Trophoblast cell (in vitro differentiated cells and primary cell): ENCODE results near the gene MPHOSPH8.

Source experiments
- DNase-seq, 2 donors: peaks; one replicate each; pipeline ENCODE4 v3.0.0-alpha.2; 2016
- H2AFZ ChIP-seq: 2 replicates; pipeline ENCODE4 v1.6.1; 2013; ENCODE audit warnings: low read length, moderate library complexity, mild to moderate bottlenecking; ENCODE audit not compliant: insufficient read depth, poor library complexity
- H2AK5ac ChIP-seq: 2 replicates; pipeline ENCODE4 v1.6.1; 2013; ENCODE audit warnings: mild to moderate bottlenecking, low read length
- H2BK120ac ChIP-seq: 2 replicates; pipeline ENCODE4 v1.6.1; 2013; ENCODE audit warnings: low read length, mild to moderate bottlenecking, moderate library complexity; ENCODE audit not compliant: insufficient read depth, poor library complexity
- H2BK12ac ChIP-seq: 2 replicates; pipeline ENCODE4 v1.6.1; 2013; ENCODE audit warnings: mild to moderate bottlenecking, low read length, moderate library complexity
- H2BK5ac ChIP-seq: 2 replicates; pipeline ENCODE4 v1.6.1; 2013; ENCODE audit warnings: low read length, low read depth, moderate library complexity, mild to moderate bottlenecking; ENCODE audit not compliant: poor library complexity
- H3K14ac ChIP-seq: 2 replicates; pipeline ENCODE4 v1.6.1; 2013; ENCODE audit warnings: mild to moderate bottlenecking, low read length
- H3K18ac ChIP-seq: 2 replicates; pipeline ENCODE4 v1.6.1; 2013; ENCODE audit warnings: mild to moderate bottlenecking, low read length
- H3K23ac ChIP-seq: 2 replicates; pipeline ENCODE4 v1.6.1; 2013; ENCODE audit warnings: low read length
- H3K27ac ChIP-seq: 2 replicates; pipeline ENCODE4 v1.5.1; 2013; ENCODE audit warnings: low read depth, mild to moderate bottlenecking, inconsistent platforms, low read length, moderate library complexity
- H3K27me3 ChIP-seq: 2 replicates; pipeline ENCODE4 v1.6.1; 2013; ENCODE audit warnings: inconsistent platforms, mild to moderate bottlenecking, low read length, moderate library complexity; ENCODE audit not compliant: insufficient read depth
- H3K36me3 ChIP-seq, 2 experiments: 1 replicate in 1 of 2; 2 replicates in 1 of 2; pipeline ENCODE4 v1.6.1; 2013; ENCODE audit warnings: low read length in 2 of 2, mild to moderate bottlenecking in 2 of 2, moderate library complexity in 1 of 2; ENCODE audit not compliant: insufficient read depth in 2 of 2, control insufficient read depth in 1 of 2
- H3K4ac ChIP-seq: 2 replicates; pipeline ENCODE4 v1.6.1; 2013; ENCODE audit warnings: low read depth, mild to moderate bottlenecking, low read length, moderate library complexity
- H3K4me1 ChIP-seq, 2 experiments: 1 replicate in 1 of 2; 2 replicates in 1 of 2; pipeline ENCODE4 v1.6.1; 2013; ENCODE audit warnings: low read length in 2 of 2, mild to moderate bottlenecking in 2 of 2, moderate library complexity in 1 of 2; ENCODE audit not compliant: insufficient read depth in 2 of 2, control insufficient read depth in 1 of 2
- H3K4me2 ChIP-seq: 2 replicates; pipeline ENCODE4 v1.6.1; 2013; ENCODE audit warnings: inconsistent platforms, mild to moderate bottlenecking, low read length, moderate library complexity
- H3K4me3 ChIP-seq: 2 replicates; pipeline ENCODE4 v1.5.1; 2013; ENCODE audit warnings: mild to moderate bottlenecking, low read depth, low read length, inconsistent platforms
- H3K79me1 ChIP-seq: one replicate; pipeline ENCODE4 v1.6.1; 2013; ENCODE audit warnings: low read length
- H3K79me2 ChIP-seq: 2 replicates; pipeline ENCODE4 v1.6.1; 2013; ENCODE audit warnings: low read length, mild to moderate bottlenecking; ENCODE audit not compliant: control insufficient read depth, insufficient read depth, poor library complexity
- H3K9ac ChIP-seq: 2 replicates; pipeline ENCODE4 v1.6.1; 2013; ENCODE audit warnings: mild to moderate bottlenecking, low read length
- H3K9me3 ChIP-seq: 2 replicates; pipeline ENCODE4 v1.6.1; 2013; ENCODE audit warnings: low read depth, mild to moderate bottlenecking, control low read depth, inconsistent platforms, low read length; ENCODE audit not compliant: insufficient read depth
- H4K12ac ChIP-seq: 2 replicates; pipeline ENCODE4 v1.6.1; 2013; ENCODE audit warnings: low read depth, mild to moderate bottlenecking, low read length, moderate library complexity
- H4K8ac ChIP-seq: 2 replicates; pipeline ENCODE4 v1.6.1; 2013; ENCODE audit warnings: low read depth, mild to moderate bottlenecking, low read length, moderate library complexity
- H4K91ac ChIP-seq: one replicate; pipeline ENCODE4 v1.6.1; 2013; ENCODE audit warnings: low read depth, mild to moderate bottlenecking, low read length, moderate library complexity
- WGBS: extraction: QIAGEN DNeasy Blood & Tissue Kit; methylation state at CpG from one replicate; pipeline ENCODE4 v1.1.7; 2013; ENCODE audit warnings: missing lambda C conversion rate; ENCODE audit not compliant: insufficient read length, insufficient coverage; ENCODE audit errors: extremely low coverage; 5-methylcytosine and 5-hydroxymethylcytosine counted together

MPHOSPH8 gene

DNA sequence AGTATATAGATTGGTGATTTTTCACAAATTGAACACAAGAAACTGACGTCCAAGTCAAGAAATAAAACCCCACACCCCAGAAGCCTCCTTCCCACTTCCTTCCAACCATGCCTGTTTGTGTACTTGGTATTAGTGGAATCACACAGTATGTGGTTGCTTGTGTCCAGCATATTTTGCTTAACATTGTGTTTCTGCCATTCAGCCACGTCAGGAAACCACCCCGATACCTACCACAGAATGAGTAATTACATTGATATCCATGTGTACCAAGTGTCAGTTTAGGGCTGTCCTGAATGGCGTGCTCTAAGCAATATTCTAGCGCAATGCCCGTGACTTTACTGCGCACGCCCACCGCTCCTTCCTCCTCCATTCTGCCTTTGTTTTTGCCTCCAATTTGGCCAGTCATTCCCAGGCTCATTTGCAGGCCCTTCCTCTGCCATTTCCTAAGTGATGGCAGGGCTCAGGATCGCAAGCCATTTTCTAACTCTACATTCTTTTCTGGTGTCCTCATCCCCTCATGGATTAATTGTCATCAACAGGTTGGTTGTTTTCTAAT lies 25.9 kb upstream of the MPHOSPH8 start:
- no peak overlapping the region for H4K8ac ChIP-seq
- no peak overlapping the region for H3K27ac ChIP-seq
- no peak overlapping the region for H2BK12ac ChIP-seq
- H2AK5ac ChIP-seq: no peak overlapping the region
- no peak overlapping the region for H3K9ac ChIP-seq
- peaks cover under 1% of the 10 kb centered on the region for H3K27me3 ChIP-seq
- H3K4me3 ChIP-seq: no peak overlapping the region
- no CpG with 5 or more reads among the region's 10 CpGs for WGBS
- no peak overlapping the region for H2AFZ ChIP-seq
- H3K36me3 ChIP-seq: no peaks in the 10 kb centered on the region
- H2BK5ac ChIP-seq: no peak overlapping the region
- no peak overlapping the region for H3K4ac ChIP-seq
- H3K4me1 ChIP-seq: no peaks in the 10 kb centered on the region
- no peak overlapping the region for H4K91ac ChIP-seq
- peaks cover 6% of the 10 kb centered on the region for H3K9me3 ChIP-seq
- no peaks in the 10 kb centered on the region for H3K79me2 ChIP-seq
- H3K79me1 ChIP-seq: no peaks in the 10 kb centered on the region
- no peak overlapping the region for H3K14ac ChIP-seq
- H4K12ac ChIP-seq: no peak overlapping the region
- H3K23ac ChIP-seq: no peak overlapping the region
- no peak overlapping the region for H3K18ac ChIP-seq
- no peak for DNase-seq
- no peak overlapping the region for H3K4me2 ChIP-seq
- H2BK120ac ChIP-seq: no peak overlapping the region

DNA sequence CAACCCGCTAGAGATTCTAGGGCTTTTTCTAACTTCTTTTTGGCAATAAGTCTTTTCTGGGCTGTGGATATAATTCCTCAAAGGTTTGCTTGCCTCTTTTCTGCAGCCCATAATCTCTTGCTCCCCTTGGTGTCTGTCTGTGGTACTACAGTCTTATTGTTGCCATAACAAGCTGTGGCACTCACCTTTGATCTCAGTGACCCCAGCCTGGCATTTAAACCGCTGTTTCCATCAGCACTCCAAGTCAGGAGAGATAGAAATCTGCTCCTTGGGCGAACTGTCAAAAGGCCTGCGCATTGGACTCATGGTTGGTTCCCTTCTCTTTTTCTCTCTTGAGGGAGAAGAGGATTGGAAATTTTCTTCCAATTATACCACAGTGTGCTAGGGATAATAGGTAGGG lies 14.5 kb upstream of the MPHOSPH8 start:
- Histone ChIP-seq H3K27me3 (no peaks in the 10 kb centered on the region), H3K23ac (no peak overlapping the region), H2AFZ (no peak overlapping the region), H3K27ac (no peak overlapping the region), H4K12ac (no peak overlapping the region), H3K9me3 (peaks cover 7% of the 10 kb centered on the region), H4K8ac (no peak overlapping the region), H2BK12ac (no peak overlapping the region), H3K9ac (no peak overlapping the region), H3K4ac (no peak overlapping the region), H3K36me3 (no peaks in the 10 kb centered on the region), H2BK120ac (no peak overlapping the region), H2AK5ac (no peak overlapping the region), H4K91ac (no peak overlapping the region), H2BK5ac (no peak overlapping the region), H3K4me2 (no peak overlapping the region), H3K79me1 (no peaks in the 10 kb centered on the region), H3K14ac (no peak overlapping the region), H3K4me1 (no peaks in the 10 kb centered on the region), H3K18ac (no peak overlapping the region), H3K79me2 (no peaks in the 10 kb centered on the region), H3K4me3 (no peak overlapping the region)
- WGBS: no CpG with 5 or more reads among the region's 4 CpGs
- DNase-seq: peak; percentile 27 to 69

GRCh38 chr13:19622193-19622592 lies 11.3 kb upstream of the MPHOSPH8 start:
- no peak overlapping the region for H3K4me3 ChIP-seq
- no peak overlapping the region for H4K12ac ChIP-seq
- H3K79me2 ChIP-seq: no peaks in the 10 kb centered on the region
- H3K9ac ChIP-seq: no peak overlapping the region
- no peak overlapping the region for H3K4ac ChIP-seq
- H3K23ac ChIP-seq: no peak overlapping the region
- H4K8ac ChIP-seq: no peak overlapping the region
- no peak overlapping the region for H2BK120ac ChIP-seq
- no CpG with 5 or more reads among the region's 3 CpGs for WGBS
- H2AFZ ChIP-seq: no peak overlapping the region
- no peak overlapping the region for H3K18ac ChIP-seq
- H3K27ac ChIP-seq: no peak overlapping the region
- H2BK5ac ChIP-seq: no peak overlapping the region
- no peak overlapping the region for H4K91ac ChIP-seq
- H2AK5ac ChIP-seq: no peak overlapping the region
- H3K9me3 ChIP-seq: peaks cover 7% of the 10 kb centered on the region
- H2BK12ac ChIP-seq: no peak overlapping the region
- no peak for DNase-seq
- H3K27me3 ChIP-seq: no peaks in the 10 kb centered on the region
- no peak overlapping the region for H3K14ac ChIP-seq
- H3K36me3 ChIP-seq: no peaks in the 10 kb centered on the region
- H3K4me2 ChIP-seq: no peak overlapping the region
- H3K4me1 ChIP-seq: no peaks in the 10 kb centered on the region
- no peaks in the 10 kb centered on the region for H3K79me1 ChIP-seq

DNA sequence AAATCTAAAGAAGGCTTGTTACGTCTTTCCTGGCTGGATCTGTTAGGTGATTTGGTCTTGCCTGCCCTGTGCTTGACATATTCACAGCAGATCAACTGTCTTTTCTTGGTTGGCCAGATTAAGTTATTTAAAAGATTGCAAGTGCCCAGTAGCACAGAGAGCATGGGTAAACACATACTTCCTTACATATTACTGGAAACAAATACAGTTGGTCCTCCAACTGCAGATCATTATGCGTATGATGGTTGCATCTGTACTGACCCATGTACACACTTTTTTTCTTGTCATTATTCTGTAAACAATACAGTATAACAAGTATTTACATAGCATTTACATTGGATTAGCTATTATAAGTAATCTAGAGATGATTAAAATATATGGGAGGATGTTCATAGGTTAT lies 9.2 kb upstream of the MPHOSPH8 start:
- H3K27ac ChIP-seq: no peak overlapping the region
- no CpG with 5 or more reads among the region's 2 CpGs for WGBS
- no peak for DNase-seq

More for the DNA sequence above, 9.2 kb upstream of the MPHOSPH8 start:
- no peak overlapping the region for H4K91ac ChIP-seq
- H3K9ac ChIP-seq: no peak overlapping the region
- no peak overlapping the region for H3K18ac ChIP-seq
- H3K14ac ChIP-seq: no peak overlapping the region
- no peaks in the 10 kb centered on the region for H3K4me1 ChIP-seq
- H3K4me3 ChIP-seq: no peak overlapping the region
- H3K9me3 ChIP-seq: no peaks in the 10 kb centered on the region
- no peaks in the 10 kb centered on the region for H3K79me2 ChIP-seq
- no peak overlapping the region for H2BK120ac ChIP-seq
- H3K4ac ChIP-seq: no peak overlapping the region
- no peak overlapping the region for H4K12ac ChIP-seq
- no peak overlapping the region for H2AFZ ChIP-seq
- H3K27me3 ChIP-seq: no peaks in the 10 kb centered on the region
- no peak overlapping the region for H3K23ac ChIP-seq
- H3K4me2 ChIP-seq: no peak overlapping the region
- H2BK5ac ChIP-seq: no peak overlapping the region
- no peak overlapping the region for H4K8ac ChIP-seq
- H3K79me1 ChIP-seq: no peaks in the 10 kb centered on the region
- H2AK5ac ChIP-seq: no peak overlapping the region
- no peaks in the 10 kb centered on the region for H3K36me3 ChIP-seq
- H2BK12ac ChIP-seq: no peak overlapping the region
